GM21717 (cell line): Measurements from ENCODE around the gene PROX2.

Experiments
- ATAC-seq: cut with Tn5 transposase; IDR thresholded peaks from one replicate; pipeline ENCODE4 v1.9.1; 2021; ENCODE audit warnings: mild to moderate bottlenecking, moderate library complexity; ENCODE audit not compliant: unreplicated experiment

The PROX2 gene

DNA sequence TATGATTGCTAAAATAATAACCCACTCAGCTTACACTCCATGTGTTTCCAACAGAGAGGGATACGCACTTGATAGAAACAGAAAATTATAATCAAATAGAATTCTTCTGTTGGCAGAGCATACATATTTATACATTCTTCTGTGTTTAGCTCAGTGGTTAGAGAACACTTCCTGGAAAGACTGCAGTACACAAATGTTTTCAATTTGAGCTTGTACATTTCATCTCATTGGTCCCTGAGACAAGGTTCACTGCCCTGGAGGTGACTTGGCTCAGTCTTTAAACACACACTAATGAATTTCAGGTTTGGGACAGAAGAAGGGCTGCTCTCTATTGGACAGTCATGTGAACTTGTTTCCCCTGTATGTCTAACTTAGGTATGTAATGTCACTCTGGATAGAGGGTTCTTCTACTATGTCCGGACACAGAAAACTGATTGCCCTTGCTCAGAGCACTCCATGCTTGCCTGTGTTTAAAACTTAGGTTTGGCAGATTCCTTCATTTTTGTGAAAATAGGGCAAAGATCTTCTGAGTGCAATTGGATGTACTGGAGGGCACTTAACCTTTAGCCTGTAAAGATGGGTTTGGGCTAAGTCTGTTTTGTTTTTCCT lies 22.9 kb downstream of the PROX2 start:
- ATAC-seq = no peak

DNA sequence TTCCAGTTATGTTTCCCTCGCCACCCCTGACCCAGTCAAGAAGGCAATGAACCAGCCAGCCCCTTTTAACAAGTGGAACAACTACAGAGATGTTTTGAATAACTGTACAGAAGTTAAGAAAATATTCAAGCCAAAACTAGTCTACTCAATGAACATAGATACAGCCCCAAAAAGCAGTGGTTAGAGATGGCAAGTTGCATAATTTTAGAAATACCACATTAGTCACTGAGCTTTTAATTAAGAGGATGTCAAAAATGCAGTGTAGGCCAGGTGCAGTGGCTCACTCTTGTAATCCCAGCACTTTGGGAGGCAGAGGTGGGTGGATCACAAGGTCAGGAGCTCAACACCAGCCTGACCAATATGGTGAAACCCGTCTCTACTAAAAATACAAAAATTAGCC lies 27.2 kb downstream of the PROX2 start:
- ATAC-seq = no peak

DNA sequence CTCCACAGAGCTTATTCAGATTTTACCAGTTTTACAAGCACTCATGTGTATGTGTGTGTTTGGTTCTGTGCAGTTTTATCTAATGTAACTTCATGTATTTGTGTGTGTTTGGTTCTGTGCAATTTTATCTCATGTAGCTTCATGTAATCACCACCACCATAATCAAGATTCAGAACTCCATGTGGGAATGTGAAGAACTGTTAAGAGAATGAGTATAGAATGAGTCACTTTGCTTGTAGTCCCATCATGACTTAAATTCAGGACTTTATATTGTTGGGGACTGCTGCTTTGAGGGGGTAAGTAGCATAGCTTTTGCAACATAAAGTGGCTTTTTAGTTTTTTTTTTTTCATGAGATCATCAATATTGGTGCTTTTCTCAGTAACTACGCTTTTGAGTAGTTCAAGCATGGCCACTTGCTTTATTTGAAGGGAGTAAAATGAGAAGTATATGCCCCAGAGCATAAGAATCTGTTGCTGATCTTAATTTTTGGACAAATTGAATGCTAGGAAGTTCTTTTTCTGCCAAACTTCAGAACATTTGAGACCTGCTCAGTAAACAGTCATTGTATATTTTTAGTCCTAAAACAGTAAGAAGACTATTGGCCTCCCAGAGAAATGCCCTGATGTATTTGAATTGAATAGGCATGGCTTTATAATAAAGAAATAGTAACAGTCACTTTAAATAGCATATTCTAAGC lies 28.8 kb downstream of the PROX2 start:
- no peak for ATAC-seq

DNA sequence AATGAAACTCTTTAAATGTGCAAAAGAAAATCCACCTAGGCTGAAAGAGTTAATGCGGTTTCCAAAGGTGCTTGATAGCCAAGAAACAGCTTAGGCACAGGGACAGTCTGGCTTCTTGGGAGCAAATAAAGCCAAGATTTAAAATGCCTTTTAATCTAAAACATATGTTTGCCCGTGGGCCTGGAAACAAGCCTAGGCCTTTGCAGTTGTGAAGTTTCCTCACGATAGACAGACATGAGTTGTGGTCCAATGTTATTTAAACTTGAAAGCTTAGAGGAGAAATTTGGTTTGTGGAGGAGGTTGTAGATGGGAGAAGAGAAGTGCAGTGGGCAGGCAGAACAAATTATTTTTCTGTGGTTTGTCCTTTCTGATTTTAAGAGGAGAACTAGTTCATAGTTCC lies 29.8 kb downstream of the PROX2 start:
- ATAC-seq = no peak

DNA sequence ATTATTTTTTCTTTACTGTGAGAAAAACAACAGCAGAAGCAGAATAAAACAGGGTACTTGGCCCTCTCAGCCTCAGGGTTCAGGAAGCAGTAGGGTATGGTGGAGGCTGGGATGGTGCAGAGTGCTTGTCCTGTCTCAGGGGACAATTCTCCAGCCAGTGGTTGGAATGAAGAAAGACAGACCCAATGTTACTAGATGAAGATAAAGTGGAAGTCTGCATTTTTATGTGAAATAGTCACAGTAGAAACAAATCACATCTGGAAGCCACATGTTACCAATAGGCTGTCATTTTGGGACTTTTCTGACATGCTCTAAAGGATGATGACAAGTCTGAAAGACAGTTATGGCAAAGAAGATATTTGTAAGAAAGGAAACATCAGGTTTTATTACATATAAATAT lies 32.3 kb downstream of the PROX2 start:
- ATAC-seq = no peak

DNA sequence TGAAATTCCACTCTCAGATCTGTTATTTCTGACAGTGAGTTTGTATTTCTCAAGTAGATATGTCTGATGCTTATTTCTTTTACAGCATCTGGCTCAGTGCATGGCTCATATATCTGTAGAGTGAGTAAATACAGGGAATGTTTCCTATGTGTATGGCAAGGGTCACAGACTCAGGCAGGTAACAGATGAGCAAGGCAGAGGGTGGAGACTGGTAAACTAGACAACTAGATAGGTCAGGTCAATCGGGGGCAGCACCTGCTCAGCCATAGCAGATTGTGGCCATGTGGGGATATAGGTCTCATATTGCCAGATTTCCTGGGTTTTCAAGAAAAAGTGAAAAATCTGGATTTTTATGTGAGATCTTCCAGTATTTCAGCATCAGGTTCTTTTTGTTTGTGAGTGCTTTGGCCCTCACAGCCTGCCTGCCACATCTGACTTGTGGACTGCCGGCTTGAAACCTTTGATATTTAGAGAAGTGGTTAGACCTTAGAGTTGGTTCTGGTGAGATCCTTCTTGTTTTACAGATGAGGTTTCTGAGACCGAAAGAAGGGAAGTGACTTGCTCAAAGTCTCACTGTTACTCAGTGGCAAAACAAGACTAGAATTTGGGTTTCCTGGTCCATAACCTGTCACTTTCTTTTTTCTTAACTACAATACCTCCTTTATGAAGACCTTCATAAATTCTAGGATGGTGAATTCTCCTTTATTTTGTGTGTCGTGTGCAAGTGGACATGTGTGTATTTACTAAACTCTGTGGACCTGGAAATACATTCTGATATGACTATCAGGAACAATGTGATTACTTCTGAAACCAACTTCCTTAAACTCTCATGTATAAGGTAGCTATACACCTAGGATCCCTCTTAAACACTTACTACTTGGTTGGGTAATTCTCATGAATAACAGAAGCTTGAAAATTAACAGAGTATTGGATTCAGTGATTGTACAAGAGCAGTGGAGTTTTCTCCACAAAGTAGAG lies 34.4 kb downstream of the PROX2 start:
- ATAC-seq = peak; percentile 76

DNA sequence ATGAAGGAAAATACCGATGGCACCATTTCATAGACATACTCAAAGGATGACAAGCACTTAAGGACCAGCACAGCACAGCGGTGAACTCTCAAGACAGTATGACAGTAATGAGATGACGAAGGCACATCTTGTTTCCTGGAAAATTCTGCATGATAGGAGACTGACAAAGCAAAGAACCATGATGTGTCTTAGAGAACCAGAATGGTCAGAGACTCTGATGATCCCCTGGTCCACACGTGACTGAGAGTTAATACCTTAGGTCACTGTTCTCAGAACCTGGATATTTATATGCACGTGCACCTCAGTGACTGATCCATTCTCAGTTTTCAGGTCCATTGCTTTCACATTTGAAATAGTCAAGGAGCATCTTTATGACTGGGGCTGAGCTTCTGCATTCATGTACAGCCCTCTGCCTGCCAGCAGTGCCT lies 35.3 kb downstream of the PROX2 start:
- ATAC-seq = peak; percentile 36

DNA sequence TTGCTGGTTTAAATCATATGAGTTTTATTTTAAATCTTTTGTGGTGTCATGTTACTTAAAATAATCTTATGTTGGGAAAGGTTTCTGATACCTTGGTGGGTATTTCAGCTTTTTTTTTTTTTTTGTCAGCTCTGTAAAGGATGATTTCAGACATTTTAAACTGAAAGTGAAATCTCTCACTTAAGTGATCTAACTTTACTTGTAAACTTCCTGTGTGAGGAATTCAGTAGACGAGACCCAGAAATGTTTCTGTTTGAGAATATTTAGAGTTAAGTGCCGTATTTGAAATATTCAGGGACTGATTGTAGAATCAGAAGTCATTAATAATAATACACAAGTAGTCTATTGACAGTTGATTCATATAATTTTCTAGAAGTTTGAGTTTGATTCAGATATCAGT lies 37.8 kb downstream of the PROX2 start:
- ATAC-seq = no peak

DNA sequence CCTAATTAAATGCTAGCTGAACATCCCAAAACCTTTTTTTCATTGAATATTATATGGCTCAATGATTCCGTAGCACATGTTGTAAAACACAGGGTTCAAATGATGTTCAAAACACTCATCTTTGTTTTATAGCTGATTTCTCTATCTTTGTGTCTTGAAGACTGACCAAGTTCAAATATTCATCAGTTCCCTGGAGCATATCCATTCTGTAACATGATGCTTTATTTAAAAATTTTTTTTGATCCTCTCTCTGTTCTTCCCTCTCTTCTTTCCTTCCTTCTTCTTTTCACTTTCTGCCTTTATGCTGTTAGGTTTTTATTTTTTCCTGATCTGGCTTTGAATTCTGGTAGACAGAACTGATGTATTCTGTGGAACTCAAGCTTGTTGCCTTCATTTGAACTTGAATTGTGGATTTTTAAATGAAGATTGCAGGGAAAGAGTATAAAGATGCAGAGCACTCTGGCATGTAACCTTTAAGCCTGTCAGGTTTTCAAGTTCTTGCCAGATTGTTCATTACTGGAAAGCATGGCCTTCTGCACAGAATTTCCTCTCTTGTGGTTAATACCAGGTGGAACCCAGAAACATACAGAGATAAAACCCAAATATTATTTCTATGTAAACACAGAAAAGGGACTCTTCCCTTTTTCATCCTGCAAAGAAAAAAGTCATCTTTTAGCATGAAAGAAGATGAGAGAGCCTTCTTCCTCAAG lies 39.5 kb downstream of the PROX2 start:
- no peak for ATAC-seq

DNA sequence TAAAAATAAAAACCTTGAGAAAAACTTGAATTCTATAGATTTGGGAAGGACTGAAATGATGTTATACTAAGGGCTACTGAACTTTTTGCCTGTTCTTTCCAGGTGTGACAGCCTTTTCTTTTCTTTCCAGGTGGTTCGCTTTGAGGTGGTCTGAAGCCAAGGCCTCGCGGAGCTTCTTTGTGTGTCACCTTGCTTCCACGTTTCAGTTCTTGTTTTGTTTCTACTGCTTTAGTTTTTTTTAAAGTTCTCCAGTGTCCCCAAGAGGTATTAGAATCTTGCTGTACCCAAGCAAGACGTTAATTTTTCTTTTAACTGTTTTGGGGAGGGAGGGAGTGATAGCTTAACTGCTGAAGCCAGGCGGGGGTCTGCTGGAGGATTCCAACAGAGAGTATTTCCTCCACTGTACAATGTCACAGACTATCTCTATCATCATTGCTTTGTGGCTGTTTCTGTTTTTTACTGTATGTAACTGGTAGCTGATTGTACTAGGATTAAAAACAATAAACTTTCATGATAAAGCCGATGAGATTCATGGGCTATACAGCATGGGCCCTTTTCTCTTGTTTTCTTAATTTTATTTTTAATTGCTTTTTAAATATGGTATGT lies 40.2 kb downstream of the PROX2 start:
- no peak for ATAC-seq

DNA sequence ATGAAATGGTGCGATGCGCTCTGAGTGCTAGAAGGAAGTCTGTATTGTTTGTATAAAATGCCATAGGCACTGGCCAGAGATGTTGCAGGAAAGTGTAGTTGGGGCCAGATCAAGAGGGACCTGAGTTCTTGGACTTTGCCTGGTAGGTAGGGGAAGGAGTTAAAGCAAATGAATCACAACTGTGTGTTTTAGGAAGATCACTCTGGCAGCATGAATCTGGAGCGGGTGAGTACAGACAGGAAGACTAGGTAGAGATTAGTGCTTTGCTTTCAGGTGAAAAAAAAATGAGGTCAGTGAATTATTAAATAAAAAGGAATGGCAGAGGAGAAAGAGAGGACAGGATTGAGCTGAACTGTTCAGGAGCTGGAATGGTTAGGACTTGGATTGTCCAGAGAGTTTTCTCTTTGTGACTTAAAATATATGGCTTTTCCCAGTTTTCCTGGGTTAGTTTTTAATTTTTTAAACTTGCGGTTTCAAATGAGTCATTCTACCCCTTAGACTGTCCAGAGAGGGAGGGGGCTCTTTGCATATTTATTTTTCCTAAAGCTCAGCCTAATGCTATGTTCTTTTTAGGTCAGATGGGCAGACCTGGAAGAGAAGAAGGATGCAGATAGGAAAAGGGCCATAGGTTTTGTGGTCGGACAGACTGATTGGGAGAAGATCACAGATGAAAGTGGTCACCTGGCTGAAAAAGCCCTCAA lies 41.1 kb downstream of the PROX2 start:
- ATAC-seq = no peak

DNA sequence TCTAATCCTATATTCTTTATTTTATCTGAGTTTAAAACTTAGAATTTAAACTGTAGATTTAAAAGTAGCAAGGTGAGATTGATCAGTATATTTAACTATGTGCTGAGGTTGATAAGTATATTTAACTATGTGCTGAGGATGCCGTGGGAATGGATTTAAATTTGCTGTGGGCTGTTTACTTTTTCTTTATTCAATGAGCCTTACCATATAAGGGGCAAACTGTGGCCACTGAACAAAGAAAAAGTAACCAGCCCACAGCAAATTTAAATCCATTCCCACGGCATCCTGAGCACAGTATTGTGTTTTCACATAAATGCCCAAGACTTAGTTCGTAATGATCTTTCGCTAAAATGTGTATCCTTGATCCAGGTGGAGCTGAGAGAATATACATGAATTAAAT lies 43.1 kb downstream of the PROX2 start:
- ATAC-seq = no peak

DNA sequence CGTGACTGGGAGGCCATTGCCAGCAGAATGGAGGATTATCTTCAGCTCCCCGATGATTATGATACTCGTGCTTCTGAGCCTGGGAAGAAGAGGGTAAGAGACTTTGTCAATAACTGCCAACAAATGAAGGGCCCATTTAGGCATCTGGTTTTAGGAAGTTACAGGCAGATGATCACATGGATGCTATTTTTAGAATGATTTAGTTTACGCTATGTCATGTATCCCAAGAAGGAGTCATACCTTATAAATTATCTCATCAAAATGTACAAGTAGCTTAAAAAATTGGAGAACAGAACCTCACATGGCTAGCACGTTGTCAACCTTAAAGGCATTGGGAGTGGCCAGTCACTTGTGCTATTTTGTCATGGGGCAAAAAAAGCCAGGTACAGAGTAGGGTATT lies 46.7 kb downstream of the PROX2 start:
- ATAC-seq = no peak

DNA sequence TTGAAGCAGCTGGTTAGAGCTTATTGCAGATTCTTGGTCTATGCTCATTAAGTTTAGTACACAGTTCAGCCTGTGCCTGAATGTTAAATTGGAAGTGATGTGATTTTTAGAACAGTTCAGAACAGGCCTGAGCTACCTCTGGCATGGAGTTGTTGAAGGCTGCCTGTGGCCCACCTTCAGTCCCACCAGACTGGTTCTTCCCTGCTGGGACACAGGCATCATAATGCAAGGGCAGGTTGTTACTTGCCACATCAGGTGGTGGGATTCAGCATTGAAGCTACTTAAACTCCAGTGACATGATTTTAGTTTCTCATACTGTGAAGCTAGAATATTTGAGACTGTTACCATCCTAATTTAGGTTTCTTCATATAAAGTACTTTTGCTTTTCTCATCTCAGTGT lies 49.4 kb downstream of the PROX2 start:
- no peak for ATAC-seq
